Measurements from ENCODE around the gene KIF5C. TPM values are rescaled to one million over a fixed set of nuclear protein-coding genes. Genes with fewer than 3 reads are reported as not detected.

KIF5C gene
- total RNA-seq, 2 experiments from 2014 or later, result 10.2 to 11.1 TPM

GRCh38 chr2:149006883-149007543 is 132.0 kb downstream of the KIF5C start:
- Mint-ChIP-seq H3K27me3 (no peaks in the 10 kb centered on the region), H3K27ac (no peak overlapping the region), H3K4me1 (ENCODE audit: low read depth) (no peaks in the 10 kb centered on the region), H3K36me3 (ENCODE audit: low read depth) (peaks cover 4% of the 10 kb centered on the region), H3K4me3 (no peak overlapping the region), H3K9me3 (no peaks in the 10 kb centered on the region)
- no peak for TF ChIP-seq CTCF (IDR thresholded peaks at IDR 0.05)
- intact Hi-C loops (cut with micrococcal nuclease), result no loop called here
- CTCF ChIA-PET, result interaction anchor here (3.4 kb wide), 1 partner anchor 10 kb away, joined by 21 read pairs; no protein-coding TSS in a partner anchor
- no peak for ATAC-seq
- POLR2A ChIA-PET, result no interaction called here
- DNase-seq, result no peak

GRCh38 chr2:149008381-149008780 is 133.4 kb downstream of the KIF5C start:
- ATAC-seq (no peak), DNase-seq (no peak)
- ChIA-PET POLR2A (no interaction called here), CTCF (interaction anchor here (3.4 kb wide), 1 partner anchor 9 kb away, joined by 21 read pairs; no protein-coding TSS in a partner anchor)
- no peaks in the 10 kb centered on the region for H3K36me3 Mint-ChIP-seq (ENCODE audit: low read depth)
- TF ChIP-seq CTCF (IDR thresholded peaks at IDR 0.05), result no peak
- no peaks in the 10 kb centered on the region for H3K9me3 Mint-ChIP-seq
- intact Hi-C loops (cut with micrococcal nuclease), result no loop called here
- no peaks in the 10 kb centered on the region for H3K4me1 Mint-ChIP-seq (ENCODE audit: low read depth)
- no peaks in the 10 kb centered on the region for H3K27me3 Mint-ChIP-seq
- H3K4me3 Mint-ChIP-seq, result no peak overlapping the region
- H3K27ac Mint-ChIP-seq, result no peak overlapping the region

GRCh38 chr2:149009576-149010461 is 134.8 kb downstream of the KIF5C start:
- H3K9me3 Mint-ChIP-seq, result no peaks in the 10 kb centered on the region
- DNase-seq, result no peak
- CTCF ChIA-PET, result interaction anchor here (1.3 to 3.4 kb wide), 2 partner anchors 8 to 10 kb away, joined by 3 to 21 read pairs; no protein-coding TSS in a partner anchor
- H3K27me3 Mint-ChIP-seq, result no peaks in the 10 kb centered on the region
- no peak overlapping the region for H3K27ac Mint-ChIP-seq
- intact Hi-C loops (cut with micrococcal nuclease), result no loop called here
- no peak for TF ChIP-seq CTCF (IDR thresholded peaks at IDR 0.05)
- no peak for ATAC-seq
- H3K4me3 Mint-ChIP-seq, result no peak overlapping the region
- H3K36me3 Mint-ChIP-seq (ENCODE audit: low read depth), result no peaks in the 10 kb centered on the region
- H3K4me1 Mint-ChIP-seq (ENCODE audit: low read depth), result no peaks in the 10 kb centered on the region
- POLR2A ChIA-PET, result interaction anchor here (0.6 kb wide), 1 partner anchor 1082 kb away, joined by 3 read pairs; no protein-coding TSS in a partner anchor

- ChIA-PET CTCF (no interaction called here), POLR2A (no interaction called here)
- Mint-ChIP-seq H3K4me1 (ENCODE audit: low read depth) (no peaks in the 10 kb centered on the region), H3K36me3 (ENCODE audit: low read depth) (no peaks in the 10 kb centered on the region), H3K4me3 (no peak overlapping the region), H3K9me3 (no peaks in the 10 kb centered on the region), H3K27me3 (peaks cover 1% of the 10 kb centered on the region), H3K27ac (no peak overlapping the region)
- TF ChIP-seq CTCF (IDR thresholded peaks at IDR 0.05), result no peak
- ATAC-seq (no peak), DNase-seq (no peak)
- intact Hi-C loops (cut with micrococcal nuclease), result no loop called here
Observed at GRCh38 chr2:149012545-149012944, 137.5 kb downstream of the KIF5C start.

GRCh38 chr2:149015501-149015900 is 140.5 kb downstream of the KIF5C start:
- TF ChIP-seq CTCF (IDR thresholded peaks at IDR 0.05), result no peak
- intact Hi-C loops (cut with micrococcal nuclease), result no loop called here
- H3K4me1 Mint-ChIP-seq (ENCODE audit: low read depth), result no peaks in the 10 kb centered on the region
- POLR2A ChIA-PET, result no interaction called here
- H3K36me3 Mint-ChIP-seq (ENCODE audit: low read depth), result no peaks in the 10 kb centered on the region
- no peak overlapping the region for H3K4me3 Mint-ChIP-seq
- ATAC-seq (no peak), DNase-seq (no peak)
- peaks cover 1% of the 10 kb centered on the region for H3K27me3 Mint-ChIP-seq
- H3K27ac Mint-ChIP-seq, result no peak overlapping the region
- H3K9me3 Mint-ChIP-seq, result no peaks in the 10 kb centered on the region
- CTCF ChIA-PET, result interaction anchor here (1.1 to 5.7 kb wide), 7 partner anchors 11 to 550 kb away, joined by 3 to 66 read pairs (median 5); no protein-coding TSS in a partner anchor

Measured in activated CD8-positive, alpha-beta T cell treated with anti-CD3 and anti-CD28 coated beads for 36 hours (primary cell).